Endothelial cell (in vitro differentiated cells): ENCODE results near the gene SOCS7. TPM values are rescaled to one million over a fixed set of nuclear protein-coding genes. Genes with fewer than 3 reads are reported as not detected.

Experiments
- DNase-seq: peaks from one replicate; pipeline ENCODE4 v3.0.0; 2021; ENCODE audit warnings: low spot score
- H3K27ac Mint-ChIP-seq: one replicate; pipeline ENCODE4 v1.8.0; 2021; ENCODE audit warnings: mixed read lengths, inconsistent platforms; ENCODE audit not compliant: unreplicated experiment
- H3K27me3 Mint-ChIP-seq: one replicate; pipeline ENCODE4 v1.8.0; 2021; ENCODE audit warnings: mild to moderate bottlenecking, moderate library complexity, mixed read lengths, inconsistent platforms; ENCODE audit not compliant: unreplicated experiment
- H3K36me3 Mint-ChIP-seq: one replicate; pipeline ENCODE4 v1.8.0; 2021; ENCODE audit warnings: mild to moderate bottlenecking, low read depth, mixed read lengths, inconsistent platforms; ENCODE audit not compliant: unreplicated experiment
- H3K4me1 Mint-ChIP-seq: one replicate; pipeline ENCODE4 v1.8.0; 2021; ENCODE audit warnings: mild to moderate bottlenecking, mixed read lengths, inconsistent platforms; ENCODE audit not compliant: unreplicated experiment
- H3K4me3 Mint-ChIP-seq: one replicate; pipeline ENCODE4 v1.8.0; 2021; ENCODE audit warnings: mild to moderate bottlenecking, mixed read lengths, inconsistent platforms; ENCODE audit not compliant: unreplicated experiment
- H3K9me3 Mint-ChIP-seq: one replicate; pipeline ENCODE4 v1.8.0; 2021; ENCODE audit warnings: mixed read lengths, inconsistent platforms; ENCODE audit not compliant: unreplicated experiment
- total RNA-seq: library from RNA; stranded (reverse); fragmentation: NEBNext Ultra II Directional; extraction: Animal tissue kit (Norgen Biotek cat#: 25700); gene quantifications from one replicate; pipeline ENCODE4 v1.2.1, GENCODE V29; 2021; ENCODE audit not compliant: unreplicated experiment
- TF ChIP-seq, protein P1 (sequence below): fragments of 200-600 bp; sonication (generic); IDR thresholded peaks from one replicate; pipeline ENCODE4 v1.5.0; 2021; ENCODE audit warnings: antibody characterized with exemption; ENCODE audit not compliant: unreplicated experiment

The SOCS7 gene
- total RNA-seq, 1 donor from 2014 or later = 13.8 TPM

- TF ChIP-seq, protein P1, sequence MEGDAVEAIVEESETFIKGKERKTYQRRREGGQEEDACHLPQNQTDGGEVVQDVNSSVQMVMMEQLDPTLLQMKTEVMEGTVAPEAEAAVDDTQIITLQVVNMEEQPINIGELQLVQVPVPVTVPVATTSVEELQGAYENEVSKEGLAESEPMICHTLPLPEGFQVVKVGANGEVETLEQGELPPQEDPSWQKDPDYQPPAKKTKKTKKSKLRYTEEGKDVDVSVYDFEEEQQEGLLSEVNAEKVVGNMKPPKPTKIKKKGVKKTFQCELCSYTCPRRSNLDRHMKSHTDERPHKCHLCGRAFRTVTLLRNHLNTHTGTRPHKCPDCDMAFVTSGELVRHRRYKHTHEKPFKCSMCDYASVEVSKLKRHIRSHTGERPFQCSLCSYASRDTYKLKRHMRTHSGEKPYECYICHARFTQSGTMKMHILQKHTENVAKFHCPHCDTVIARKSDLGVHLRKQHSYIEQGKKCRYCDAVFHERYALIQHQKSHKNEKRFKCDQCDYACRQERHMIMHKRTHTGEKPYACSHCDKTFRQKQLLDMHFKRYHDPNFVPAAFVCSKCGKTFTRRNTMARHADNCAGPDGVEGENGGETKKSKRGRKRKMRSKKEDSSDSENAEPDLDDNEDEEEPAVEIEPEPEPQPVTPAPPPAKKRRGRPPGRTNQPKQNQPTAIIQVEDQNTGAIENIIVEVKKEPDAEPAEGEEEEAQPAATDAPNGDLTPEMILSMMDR = no peak
- Mint-ChIP-seq H3K4me1 (peaks cover 46% of the 10 kb centered on the region), H3K27ac (no peak overlapping the region), H3K36me3 (peaks cover 6% of the 10 kb centered on the region), H3K9me3 (no peaks in the 10 kb centered on the region), H3K27me3 (peaks cover 20% of the 10 kb centered on the region), H3K4me3 (peak overlapping the region; percentile 31)
- no peak for DNase-seq
These were observed 78.7 kb downstream of the SOCS7 start for GRCh38 chr17:38430316-38430715.

- peaks cover 41% of the 10 kb centered on the region for H3K4me1 Mint-ChIP-seq
- DNase-seq = no peak
- no peaks in the 10 kb centered on the region for H3K9me3 Mint-ChIP-seq
- H3K27ac Mint-ChIP-seq = no peak overlapping the region
- no peak overlapping the region for H3K4me3 Mint-ChIP-seq
- TF ChIP-seq, protein P1 = no peak
- peaks cover 20% of the 10 kb centered on the region for H3K27me3 Mint-ChIP-seq
- peaks cover 6% of the 10 kb centered on the region for H3K36me3 Mint-ChIP-seq
These were observed 79.2 kb downstream of the SOCS7 start for GRCh38 chr17:38430822-38431221.

- no peak overlapping the region for H3K4me3 Mint-ChIP-seq
- H3K4me1 Mint-ChIP-seq = peaks cover 37% of the 10 kb centered on the region
- DNase-seq = no peak
These were observed 79.9 kb downstream of the SOCS7 start for GRCh38 chr17:38431346-38432145.

GRCh38 chr17:38434178-38434665, 82.6 kb downstream of the SOCS7 start:
- no peak overlapping the region for H3K27ac Mint-ChIP-seq
- TF ChIP-seq, protein P1 = no peak
- H3K36me3 Mint-ChIP-seq = peaks cover 13% of the 10 kb centered on the region
- H3K4me1 Mint-ChIP-seq = peaks cover 26% of the 10 kb centered on the region
- DNase-seq = no peak
- no peak overlapping the region for H3K4me3 Mint-ChIP-seq
- peaks cover 17% of the 10 kb centered on the region for H3K27me3 Mint-ChIP-seq
- no peaks in the 10 kb centered on the region for H3K9me3 Mint-ChIP-seq

More at GRCh38 chr17:38431346-38432145, 79.9 kb downstream of the SOCS7 start:
- Mint-ChIP-seq H3K27ac (no peak overlapping the region), H3K9me3 (no peaks in the 10 kb centered on the region), H3K27me3 (peaks cover 20% of the 10 kb centered on the region), H3K36me3 (peaks cover 6% of the 10 kb centered on the region)
- TF ChIP-seq, protein P1 = no peak

DNA sequence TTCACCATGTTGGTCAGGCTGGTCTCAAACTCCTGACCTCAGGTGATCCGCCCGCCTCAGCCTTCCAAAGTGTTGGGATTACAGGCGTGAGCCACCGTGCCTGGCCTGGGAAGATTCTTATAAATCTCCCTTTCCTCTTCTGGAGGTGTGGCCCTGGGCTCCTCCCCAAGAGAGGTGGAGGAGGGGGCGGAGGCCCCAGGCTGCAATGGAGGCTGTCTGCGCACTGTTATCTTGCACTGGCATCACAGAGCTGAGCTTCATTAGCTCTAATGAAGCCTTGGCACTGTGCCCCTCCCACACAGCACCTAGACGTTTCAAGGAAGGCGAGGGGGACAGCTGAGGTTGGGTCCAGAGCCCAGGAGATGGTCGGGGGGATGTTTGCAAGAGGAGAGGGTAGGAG, 84.2 kb downstream of the SOCS7 start:
- Mint-ChIP-seq H3K36me3 (peaks cover 14% of the 10 kb centered on the region), H3K4me3 (no peak overlapping the region), H3K27ac (no peak overlapping the region), H3K4me1 (peaks cover 15% of the 10 kb centered on the region), H3K27me3 (peaks cover 15% of the 10 kb centered on the region), H3K9me3 (no peaks in the 10 kb centered on the region)
- DNase-seq = no peak
- TF ChIP-seq, protein P1 = no peak
